Rectal smooth muscle tissue (tissue), 1 donor: ENCODE measurements around the gene SYT3.

Experiments
- H3K27ac ChIP-seq: one replicate; pipeline ENCODE4 v1.7.0; 2013; ENCODE audit warnings: low read depth, low read length, inconsistent platforms
- H3K27me3 ChIP-seq: one replicate; pipeline ENCODE4 v1.7.0; 2013; ENCODE audit warnings: low read length; ENCODE audit not compliant: control insufficient read depth, insufficient read depth
- H3K36me3 ChIP-seq: one replicate; pipeline ENCODE4 v1.7.0; 2013; ENCODE audit warnings: low read length; ENCODE audit not compliant: control insufficient read depth, insufficient read depth
- H3K4me1 ChIP-seq: one replicate; pipeline ENCODE4 v1.7.0; 2013; ENCODE audit warnings: low read length; ENCODE audit not compliant: control insufficient read depth, insufficient read depth
- H3K4me3 ChIP-seq: one replicate; pipeline ENCODE4 v1.7.0; 2013; ENCODE audit warnings: low read length
- H3K9ac ChIP-seq: one replicate; pipeline ENCODE4 v1.7.0; 2013; ENCODE audit warnings: low read length

The SYT3 gene

DNA sequence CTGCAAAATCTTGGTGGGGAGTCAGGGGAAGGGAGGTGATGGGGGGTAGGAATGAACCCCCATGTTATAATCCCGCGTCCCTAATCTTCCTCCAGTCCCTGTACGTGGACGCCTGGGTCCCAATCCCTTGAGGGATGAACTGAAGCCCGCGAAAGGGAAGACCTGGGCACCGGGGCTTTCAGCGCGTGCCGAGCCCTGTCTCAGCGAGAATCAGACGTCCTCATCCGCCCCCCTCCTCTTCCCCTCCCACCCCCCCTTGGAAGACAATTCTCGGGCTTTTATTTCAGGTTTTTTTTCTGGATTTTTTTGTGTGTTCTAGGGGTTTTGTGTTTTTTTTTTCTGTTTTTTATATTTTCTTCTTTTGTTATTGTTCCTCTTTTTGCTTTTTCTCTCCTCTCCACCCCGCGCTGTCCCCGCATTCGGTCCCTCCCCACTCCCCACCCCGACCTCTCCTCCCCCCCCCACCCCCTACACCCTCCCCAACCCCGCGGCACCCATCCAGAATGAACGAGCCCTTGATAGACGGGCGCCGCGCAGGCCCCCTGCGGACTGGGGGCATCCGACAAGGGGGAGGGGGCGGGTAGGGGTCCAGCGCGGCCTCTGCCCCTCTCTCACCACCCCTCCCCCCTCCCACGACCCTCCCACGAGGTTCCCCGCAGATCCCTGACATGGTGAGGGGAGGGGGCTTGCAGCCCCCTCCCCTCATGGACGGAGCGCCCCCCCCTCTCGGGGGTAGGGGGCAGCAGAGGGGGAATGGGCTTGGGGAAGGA, 19.8 kb upstream of the SYT3 start:
- no peaks in the 10 kb centered on the region for H3K4me1 ChIP-seq
- H3K27ac ChIP-seq, result no peak overlapping the region
- no peak overlapping the region for H3K9ac ChIP-seq
- peaks cover 11% of the 10 kb centered on the region for H3K27me3 ChIP-seq
- H3K4me3 ChIP-seq, result no peak overlapping the region
- H3K36me3 ChIP-seq, result no peaks in the 10 kb centered on the region

DNA sequence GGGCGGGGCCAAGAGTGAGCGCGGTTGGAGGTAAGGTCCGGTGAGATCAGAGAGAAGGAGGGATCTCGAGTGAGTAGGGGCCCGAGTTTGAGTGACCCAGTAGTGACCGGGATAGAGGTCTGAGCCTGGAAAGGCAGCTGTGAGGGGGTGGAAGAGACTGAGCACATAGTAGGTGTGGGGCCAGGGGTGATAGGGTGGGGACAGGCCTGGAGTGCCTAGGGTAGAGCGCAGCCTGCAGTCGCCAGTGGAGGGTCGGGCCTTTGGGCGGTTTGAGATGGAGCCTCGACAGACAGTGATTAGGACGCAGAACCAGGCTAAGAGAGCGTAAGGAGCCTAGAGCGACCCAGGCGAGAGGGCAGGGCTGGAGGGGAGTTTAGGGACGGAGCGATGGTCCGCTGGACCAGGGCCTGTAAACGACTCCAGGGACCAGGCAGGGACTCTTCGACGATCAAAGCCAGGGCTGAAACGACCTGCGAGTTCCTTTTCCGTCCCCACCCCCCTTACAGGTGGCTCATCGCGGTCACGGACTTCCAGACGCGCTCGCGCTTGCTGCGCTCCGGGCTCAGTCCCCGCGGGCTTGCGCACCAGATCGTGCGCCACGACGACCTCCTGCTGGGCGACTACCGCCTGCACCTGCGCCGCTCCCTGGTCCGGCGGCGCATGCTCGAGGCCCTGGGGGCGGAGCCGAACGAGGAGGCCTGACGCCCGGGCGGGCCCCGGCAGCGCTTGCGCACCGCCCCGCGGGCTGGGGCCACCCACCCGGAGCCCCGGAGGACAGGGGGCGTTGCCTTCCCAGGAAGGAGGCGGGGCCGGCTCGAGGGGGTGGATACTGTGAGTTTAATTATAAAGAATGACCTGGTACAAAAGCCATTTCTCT, 19.0 kb upstream of the SYT3 start:
- Histone ChIP-seq H3K27ac (no peak overlapping the region), H3K4me1 (no peaks in the 10 kb centered on the region), H3K9ac (no peak overlapping the region), H3K4me3 (peak overlapping the region; percentile 32), H3K27me3 (peaks cover 11% of the 10 kb centered on the region), H3K36me3 (no peaks in the 10 kb centered on the region)

DNA sequence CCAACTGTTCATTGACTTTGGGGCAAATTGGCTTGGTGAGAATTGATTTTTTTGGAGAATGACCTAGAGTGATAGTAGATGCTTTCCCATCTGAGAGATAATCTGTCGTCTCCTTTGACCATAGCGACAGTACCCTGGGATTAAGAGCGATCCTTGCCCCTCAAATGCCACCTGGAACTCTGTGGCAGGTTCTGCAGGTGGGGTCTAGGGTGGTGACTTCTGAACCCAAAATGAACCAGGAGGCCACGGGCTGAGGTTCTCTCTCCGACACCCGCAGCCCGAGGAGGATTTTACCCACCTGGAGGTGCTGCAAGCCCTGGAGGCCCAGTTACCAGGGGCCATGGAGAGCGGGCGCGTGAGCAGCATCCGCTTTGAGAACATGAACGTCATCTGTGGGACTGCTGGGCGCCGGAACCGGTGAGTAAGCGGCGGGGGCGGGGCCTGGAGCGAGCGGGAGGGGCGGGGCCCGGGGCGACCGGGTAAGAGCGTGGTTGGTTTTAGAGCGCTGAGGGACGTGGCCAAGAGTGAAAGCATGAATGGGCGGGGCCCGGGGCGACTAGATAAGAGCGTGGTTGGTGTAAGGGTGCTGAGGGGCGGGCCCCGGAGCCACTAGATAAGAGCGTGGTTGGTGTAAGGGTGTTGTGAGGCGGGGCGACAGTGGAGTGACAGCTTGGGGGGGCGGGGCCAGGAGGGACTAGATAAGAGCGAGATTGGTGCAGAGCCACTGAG, 18.2 kb upstream of the SYT3 start:
- no peak overlapping the region for H3K9ac ChIP-seq
- peaks cover 11% of the 10 kb centered on the region for H3K27me3 ChIP-seq
- H3K4me1 ChIP-seq, result no peaks in the 10 kb centered on the region
- no peak overlapping the region for H3K4me3 ChIP-seq
- no peaks in the 10 kb centered on the region for H3K36me3 ChIP-seq
- no peak overlapping the region for H3K27ac ChIP-seq

DNA sequence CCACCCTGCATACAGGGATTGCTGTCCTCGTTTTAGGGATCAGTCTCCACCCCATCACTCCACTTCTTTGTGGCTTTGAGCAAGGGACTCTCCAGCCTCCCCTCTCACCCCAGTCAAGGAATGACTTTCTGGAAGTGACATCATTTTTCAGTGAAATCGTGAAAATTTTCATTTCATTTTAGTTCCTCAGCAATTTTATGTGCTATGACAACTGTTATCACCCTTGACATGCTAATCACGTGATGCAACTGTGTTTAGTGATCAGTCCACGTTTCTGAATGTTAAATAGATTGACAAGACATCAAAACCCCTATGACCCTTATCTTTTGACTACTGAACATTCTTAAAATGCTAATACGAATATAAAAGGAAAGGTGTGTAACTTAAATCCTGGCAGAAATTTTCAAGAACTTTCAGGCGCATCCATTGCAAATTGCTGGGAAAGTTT, 17.6 kb upstream of the SYT3 start:
- H3K4me1 ChIP-seq, result no peaks in the 10 kb centered on the region
- H3K36me3 ChIP-seq, result no peaks in the 10 kb centered on the region
- no peak overlapping the region for H3K9ac ChIP-seq
- no peak overlapping the region for H3K27ac ChIP-seq
- peaks cover 11% of the 10 kb centered on the region for H3K27me3 ChIP-seq
- no peak overlapping the region for H3K4me3 ChIP-seq

DNA sequence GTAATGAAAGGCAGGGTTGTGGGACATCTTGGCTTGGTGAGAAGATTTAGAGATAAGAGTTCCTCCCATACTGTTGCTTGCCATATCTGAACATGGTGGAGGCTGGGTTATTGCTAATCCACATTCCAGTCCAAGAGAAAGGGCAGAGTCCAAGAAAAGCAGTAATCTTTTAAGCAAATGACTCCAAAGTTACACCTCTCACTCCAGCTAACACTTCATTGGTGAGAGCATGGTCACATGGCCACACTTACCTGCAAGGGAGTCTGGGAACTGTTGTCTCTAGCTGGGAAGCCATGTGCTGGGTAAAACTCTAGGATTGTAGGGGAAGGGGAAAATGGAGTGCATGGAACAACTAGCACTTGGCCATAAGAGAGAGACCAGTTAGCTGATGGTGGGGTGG, 15.2 kb upstream of the SYT3 start:
- Histone ChIP-seq H3K4me3 (no peak overlapping the region), H3K27ac (no peak overlapping the region), H3K27me3 (peaks cover 7% of the 10 kb centered on the region), H3K9ac (no peak overlapping the region), H3K4me1 (no peaks in the 10 kb centered on the region), H3K36me3 (no peaks in the 10 kb centered on the region)

DNA sequence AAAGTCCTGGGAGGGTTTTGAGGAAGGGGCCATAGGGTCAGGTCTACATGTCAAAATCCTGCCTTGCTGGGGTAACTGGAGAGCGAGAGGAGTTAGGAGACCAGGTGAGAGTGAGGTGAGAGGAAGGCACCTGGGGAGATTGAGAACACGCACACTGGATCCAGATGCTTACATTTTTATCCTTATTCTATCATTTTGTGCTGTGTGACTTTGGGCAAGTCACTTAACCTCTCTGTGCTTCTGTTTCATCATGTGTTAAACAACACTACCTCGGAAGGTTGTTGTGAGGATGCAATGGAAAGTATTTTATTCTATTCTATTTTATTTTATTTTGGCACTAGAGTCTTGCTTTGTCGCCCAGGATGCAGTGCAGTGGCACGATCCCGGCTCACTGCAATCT, 13.0 kb upstream of the SYT3 start:
- H3K4me3 ChIP-seq, result no peak overlapping the region
- H3K27me3 ChIP-seq, result peaks cover 5% of the 10 kb centered on the region
- no peaks in the 10 kb centered on the region for H3K4me1 ChIP-seq
- H3K36me3 ChIP-seq, result no peaks in the 10 kb centered on the region
- no peak overlapping the region for H3K9ac ChIP-seq
- H3K27ac ChIP-seq, result no peak overlapping the region

DNA sequence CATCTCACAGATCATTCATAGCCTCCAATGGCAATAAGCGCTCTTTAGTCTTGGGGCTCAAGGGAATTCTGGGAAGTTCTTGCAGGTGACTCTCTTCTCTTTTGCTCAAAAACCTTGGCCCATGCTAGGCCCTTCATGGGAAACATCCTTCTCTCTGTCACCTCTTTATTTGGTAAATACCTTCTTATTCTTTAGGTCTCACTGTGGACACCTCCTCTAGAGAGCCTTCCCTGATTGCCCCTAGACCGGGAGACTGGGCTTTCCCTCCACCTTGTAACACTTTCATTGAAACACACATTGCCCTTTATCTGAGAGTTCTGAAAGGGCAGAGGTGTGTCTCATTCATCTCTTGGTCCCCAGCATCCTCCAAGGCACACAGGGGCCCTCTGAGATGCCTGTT, 11.5 kb upstream of the SYT3 start:
- H3K27me3 ChIP-seq, result peaks cover 5% of the 10 kb centered on the region
- no peaks in the 10 kb centered on the region for H3K36me3 ChIP-seq
- H3K27ac ChIP-seq, result no peak overlapping the region

DNA sequence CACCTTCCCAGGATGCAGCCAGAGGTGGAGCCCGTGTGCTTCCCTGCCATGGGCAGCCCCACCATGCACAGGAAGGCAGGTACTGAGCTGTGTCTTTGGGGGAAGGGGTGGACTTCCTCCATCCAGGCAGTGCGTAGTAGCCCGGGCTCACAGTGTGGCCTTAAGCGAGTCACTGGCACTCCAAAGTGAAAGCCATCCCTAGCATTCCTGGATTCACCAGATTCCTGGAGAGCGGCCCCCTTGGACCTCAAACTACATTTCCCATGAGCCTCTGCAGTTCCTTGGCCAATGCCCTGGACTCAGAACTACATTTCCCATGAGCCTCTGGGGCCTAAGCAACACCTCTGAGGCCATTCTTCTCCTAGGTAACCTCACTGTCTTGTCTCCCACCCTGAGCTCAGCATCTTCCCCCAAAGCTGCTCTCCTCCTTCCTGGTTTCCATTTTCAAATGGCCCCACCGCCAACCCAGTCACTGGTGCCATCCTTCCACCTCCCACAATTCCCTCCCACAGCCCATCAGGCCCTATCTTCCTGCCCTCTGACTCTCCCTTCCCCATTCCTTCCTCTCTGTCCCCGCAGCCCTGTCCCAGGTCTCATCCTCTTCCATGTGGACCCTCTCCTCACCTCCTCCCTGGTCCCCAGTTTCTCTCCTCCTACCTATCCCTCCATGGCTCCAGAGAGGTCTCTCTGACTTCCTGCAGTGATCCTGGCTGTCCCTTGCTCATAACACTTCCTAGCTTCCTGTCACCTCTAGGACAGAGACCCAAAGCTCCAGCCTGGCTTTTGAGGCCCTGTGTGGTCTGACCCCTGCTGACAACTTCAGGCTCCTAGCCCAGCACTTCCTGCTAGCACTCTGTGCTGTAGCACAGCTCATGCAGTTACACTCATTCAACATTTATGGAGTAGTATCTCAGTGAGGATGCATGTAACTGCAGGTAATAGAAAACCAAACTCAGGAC, 10.0 kb upstream of the SYT3 start, which contains the start of gene C19orf81:
TSS of gene C19orf81 (plus strand) at position 13 of the 959 bp plus-strand sequence. CDS start at position 13, 0 bp downstream.
- Histone ChIP-seq H3K9ac (no peak within 1 kb of the TSS), H3K4me3 (no peak within 1 kb of the TSS), H3K27me3 (peaks cover 5% of the 10 kb centered on the region), H3K27ac (no peak within 1 kb of the TSS), H3K4me1 (no peaks in the 10 kb centered on the region), H3K36me3 (no peaks in the 10 kb centered on the region)

More for the DNA sequence above, 11.5 kb upstream of the SYT3 start:
- Histone ChIP-seq H3K4me3 (no peak overlapping the region), H3K4me1 (no peaks in the 10 kb centered on the region), H3K9ac (no peak overlapping the region)

DNA sequence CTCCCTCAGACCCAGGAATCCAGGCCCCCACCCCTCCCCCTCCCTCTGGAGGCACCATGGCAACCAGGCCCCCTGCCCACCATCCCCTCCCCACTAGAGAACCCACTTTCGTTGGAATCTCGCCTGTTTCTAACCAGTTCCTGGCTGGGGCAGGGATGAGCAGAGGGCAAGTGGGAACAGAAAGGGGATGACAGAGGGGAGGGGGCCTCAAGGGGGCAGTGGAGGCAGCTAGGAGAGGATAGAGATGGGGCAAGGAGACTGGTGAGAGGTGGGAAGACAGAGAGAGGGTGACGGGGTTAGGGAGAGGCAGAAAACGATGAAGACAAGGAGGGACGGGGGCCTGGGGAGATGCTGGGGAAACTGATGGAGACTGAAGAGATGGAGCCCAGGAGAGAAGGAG, 9.0 kb upstream of the SYT3 start:
- H3K27me3 ChIP-seq, result peaks cover 5% of the 10 kb centered on the region
- no peak overlapping the region for H3K4me3 ChIP-seq

DNA sequence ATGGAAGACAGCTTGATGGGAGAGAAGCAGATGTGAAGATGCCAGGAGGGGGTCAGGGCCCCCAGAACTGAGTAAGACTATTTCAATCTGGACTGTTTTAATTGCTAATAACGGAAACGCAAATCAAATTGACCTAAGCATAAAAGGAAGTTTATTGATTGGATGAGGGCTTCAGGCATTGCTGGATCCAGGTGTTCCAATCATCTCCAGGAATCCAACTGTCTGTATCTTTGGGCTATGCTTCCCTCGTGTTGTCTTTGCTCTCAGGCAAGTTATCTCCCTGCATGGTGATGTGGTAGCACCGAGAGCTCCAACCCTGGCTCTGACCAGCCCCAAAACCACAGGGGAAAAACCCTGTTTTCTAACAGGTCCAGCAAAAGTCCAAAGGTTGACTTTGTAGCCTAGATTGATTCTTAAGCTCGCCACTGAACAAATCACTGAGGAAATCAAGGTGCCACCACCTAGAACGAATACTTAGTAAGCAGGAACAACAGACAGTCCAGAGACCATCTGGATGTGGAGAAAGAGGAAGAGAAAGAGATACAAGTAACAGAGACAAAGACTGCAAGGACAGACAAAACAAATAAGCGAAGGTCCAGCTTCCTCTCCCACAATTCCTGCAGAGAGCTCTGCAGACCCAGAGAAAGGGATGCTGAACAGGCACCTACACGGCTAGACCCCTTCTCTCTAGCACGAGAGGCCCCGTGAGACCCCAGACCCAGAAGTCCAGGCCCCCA, 8.4 kb upstream of the SYT3 start:
- Histone ChIP-seq H3K4me3 (no peak overlapping the region), H3K36me3 (no peaks in the 10 kb centered on the region), H3K27me3 (peaks cover 5% of the 10 kb centered on the region), H3K9ac (no peak overlapping the region), H3K27ac (no peak overlapping the region), H3K4me1 (no peaks in the 10 kb centered on the region)

More for the DNA sequence above, 9.0 kb upstream of the SYT3 start:
- H3K36me3 ChIP-seq, result no peaks in the 10 kb centered on the region
- H3K9ac ChIP-seq, result no peak overlapping the region
- no peaks in the 10 kb centered on the region for H3K4me1 ChIP-seq
- H3K27ac ChIP-seq, result no peak overlapping the region
